Measurements from ENCODE around the gene LPIN1. TPM values are rescaled to one million over a fixed set of nuclear protein-coding genes. Genes with fewer than 3 reads are reported as not detected.

Gene LPIN1
- total RNA-seq, 1 donor from 2014 or later: 13.8 TPM

DNA sequence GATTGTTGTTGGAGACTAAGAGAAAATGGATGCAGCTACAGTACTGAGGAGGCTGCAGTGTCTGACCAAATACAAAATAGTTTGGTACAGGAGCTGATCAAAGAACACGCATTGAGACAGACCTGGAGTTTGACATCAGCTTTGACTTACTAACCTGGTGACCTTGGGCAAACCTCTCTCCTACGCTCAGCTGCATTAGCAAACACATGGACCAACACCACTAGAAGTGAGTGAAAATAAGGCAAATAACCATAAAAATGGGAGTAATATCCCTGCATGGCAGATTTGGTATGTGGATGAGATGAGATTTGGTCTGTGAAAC is 126.5 kb downstream of the LPIN1 start:
- DNase-seq (ENCODE audit: low spot score in 2 of 2): no peak
- no peaks in the 10 kb centered on the region for H3K27me3 ChIP-seq
- no peak overlapping the region for H3K4me3 ChIP-seq
- H3K9me3 ChIP-seq: no peaks in the 10 kb centered on the region
- intact Hi-C loops (cut with DNase I): no loop called here
- no peaks in the 10 kb centered on the region for H3K4me1 ChIP-seq
- no peak for TF ChIP-seq CTCF (IDR thresholded peaks at IDR 0.05)
- H3K36me3 ChIP-seq: no peaks in the 10 kb centered on the region
- H3K27ac ChIP-seq: no peak overlapping the region

GRCh38 chr2:11873356-11874154 is 127.1 kb downstream of the LPIN1 start:
- H3K4me1 ChIP-seq: no peaks in the 10 kb centered on the region
- no peak for TF ChIP-seq CTCF (IDR thresholded peaks at IDR 0.05)
- H3K36me3 ChIP-seq: no peaks in the 10 kb centered on the region
- H3K9me3 ChIP-seq: no peaks in the 10 kb centered on the region
- no peak for DNase-seq (ENCODE audit: low spot score in 2 of 2)
- H3K4me3 ChIP-seq: no peak overlapping the region
- no peaks in the 10 kb centered on the region for H3K27me3 ChIP-seq
- H3K27ac ChIP-seq: no peak overlapping the region
- intact Hi-C loops (cut with DNase I): no loop called here

DNA sequence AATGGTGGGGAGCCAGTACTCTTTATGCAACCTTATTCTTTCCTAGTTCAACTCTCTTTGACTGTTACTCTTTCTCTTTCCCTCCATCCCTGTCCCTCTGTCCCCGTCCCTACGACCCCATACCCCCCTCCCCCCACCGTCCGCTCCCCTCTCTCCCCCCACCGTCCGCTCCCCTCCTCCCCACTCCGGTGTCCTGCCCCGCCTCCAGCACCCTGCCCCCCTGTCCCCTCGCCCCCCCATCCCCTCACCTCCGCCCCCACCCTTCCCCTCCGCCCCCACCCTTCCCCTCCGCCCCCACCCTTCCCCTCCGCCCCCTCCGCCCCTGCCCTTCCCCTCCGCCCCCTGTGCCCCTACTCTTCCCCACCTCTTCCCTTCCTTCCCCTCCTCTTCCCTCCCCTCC is 128.4 kb downstream of the LPIN1 start:
- Histone ChIP-seq H3K9me3 (no peaks in the 10 kb centered on the region), H3K27ac (no peak overlapping the region), H3K27me3 (no peaks in the 10 kb centered on the region), H3K4me3 (no peak overlapping the region), H3K36me3 (no peaks in the 10 kb centered on the region), H3K4me1 (no peaks in the 10 kb centered on the region)
- intact Hi-C loops (cut with DNase I): no loop called here
- no peak for TF ChIP-seq CTCF (IDR thresholded peaks at IDR 0.05)
- DNase-seq (ENCODE audit: low spot score in 2 of 2): no peak

GRCh38 chr2:11875481-11875880 is 129.0 kb downstream of the LPIN1 start:
- Histone ChIP-seq H3K4me1 (no peaks in the 10 kb centered on the region), H3K27ac (no peak overlapping the region), H3K27me3 (no peaks in the 10 kb centered on the region), H3K36me3 (no peaks in the 10 kb centered on the region), H3K9me3 (no peaks in the 10 kb centered on the region), H3K4me3 (no peak overlapping the region)
- no peak for TF ChIP-seq CTCF (IDR thresholded peaks at IDR 0.05)
- DNase-seq (ENCODE audit: low spot score in 2 of 2): no peak
- intact Hi-C loops (cut with DNase I): no loop called here

DNA sequence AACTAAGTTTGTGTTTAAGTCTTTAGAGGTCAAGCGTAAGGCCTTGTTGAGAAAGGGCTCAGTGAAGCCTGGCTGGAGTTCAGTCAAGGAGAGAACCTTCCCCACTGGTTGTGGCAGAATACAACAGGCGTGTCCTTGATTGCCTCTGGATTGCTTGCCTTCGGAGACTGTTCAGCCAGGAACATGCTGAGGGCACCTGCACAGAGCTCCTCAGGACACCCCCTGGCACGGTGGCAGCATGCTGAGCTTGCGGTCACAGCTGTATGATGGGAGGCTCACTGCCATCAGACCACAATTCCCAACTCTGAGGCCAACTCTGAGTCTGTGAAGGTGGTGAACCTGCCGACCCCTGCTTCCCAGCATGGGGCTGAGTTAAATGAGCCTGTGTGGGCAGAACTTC is 130.0 kb downstream of the LPIN1 start:
- Histone ChIP-seq H3K36me3 (no peaks in the 10 kb centered on the region), H3K9me3 (no peaks in the 10 kb centered on the region), H3K4me1 (no peaks in the 10 kb centered on the region), H3K4me3 (no peak overlapping the region), H3K27me3 (no peaks in the 10 kb centered on the region), H3K27ac (no peak overlapping the region)
- intact Hi-C loops (cut with DNase I): no loop called here
- DNase-seq (ENCODE audit: low spot score in 2 of 2): no peak
- no peak for TF ChIP-seq CTCF (IDR thresholded peaks at IDR 0.05)

- H3K9me3 ChIP-seq: no peaks in the 10 kb centered on the region
- no peak for DNase-seq (ENCODE audit: low spot score in 2 of 2)
- H3K36me3 ChIP-seq: no peaks in the 10 kb centered on the region
- no peak overlapping the region for H3K27ac ChIP-seq
- H3K4me1 ChIP-seq: no peaks in the 10 kb centered on the region
- intact Hi-C loops (cut with DNase I): no loop called here
- no peaks in the 10 kb centered on the region for H3K27me3 ChIP-seq
- no peak for TF ChIP-seq CTCF (IDR thresholded peaks at IDR 0.05)
- H3K4me3 ChIP-seq: no peak overlapping the region
Measured at GRCh38 chr2:11876889-11877288, 130.5 kb downstream of the LPIN1 start.

Data from ascending aorta (tissue), 2 donors.